Fibroblast of villous mesenchyme (primary cell): Measurements from ENCODE around the gene LGMN. TPM values are rescaled to one million over a fixed set of nuclear protein-coding genes. Genes with fewer than 3 reads are reported as not detected.
A peak's percentile ranks its signal among the peaks of the same experiment; 100 is the strongest.

ENCODE experiments used
- DNase-seq: peaks from one replicate; pipeline ENCODE4 v3.0.0-alpha.2; 2010; ENCODE audit warnings: low read depth
- H3K4me3 ChIP-seq: 2 replicates; pipeline ENCODE4 v1.5.1; 2011; ENCODE audit warnings: low read depth, mild to moderate bottlenecking, low read length
- CTCF ChIP-seq: IDR thresholded peaks from 2 replicates; pipeline ENCODE4 v1.5.1; 2012; ENCODE audit warnings: low read depth, mild to moderate bottlenecking, low read length; ENCODE audit not compliant: insufficient read depth
- total RNA-seq: library from RNA; depleted of rRNA; stranded (reverse); fragments of >200 nt; gene quantifications from 2 replicates; pipeline ENCODE4 v1.2.3, GENCODE V29; 2012

The LGMN gene
- total RNA-seq, 1 donor = 41.5 TPM

GRCh38 chr14:92733007-92733406, 15.4 kb downstream of the LGMN start:
- no peak overlapping the region for H3K4me3 ChIP-seq
- no peak for TF ChIP-seq CTCF
- peak; percentile 40 for DNase-seq

- no peak for DNase-seq
- H3K4me3 ChIP-seq = no peak overlapping the region
- no peak for TF ChIP-seq CTCF
These were observed 16.8 kb downstream of the LGMN start for GRCh38 chr14:92731622-92732115.

- TF ChIP-seq CTCF = no peak
- H3K4me3 ChIP-seq = no peak overlapping the region
- DNase-seq = peak; percentile 97
These were observed 18.6 kb downstream of the LGMN start for GRCh38 chr14:92729634-92730358.

- no peak for TF ChIP-seq CTCF
- no peak overlapping the region for H3K4me3 ChIP-seq
- DNase-seq = peak; percentile 38
These were observed 19.6 kb downstream of the LGMN start for GRCh38 chr14:92728759-92729364.

GRCh38 chr14:92726933-92727262, 21.5 kb downstream of the LGMN start:
- no peak for DNase-seq
- TF ChIP-seq CTCF = no peak
- no peak overlapping the region for H3K4me3 ChIP-seq

GRCh38 chr14:92726135-92726932, 22.1 kb downstream of the LGMN start:
- peak; percentile 98 for DNase-seq
- no peak overlapping the region for H3K4me3 ChIP-seq
- TF ChIP-seq CTCF = no peak
